Measurements from ENCODE around the gene RTN4. TPM values are rescaled to one million over a fixed set of nuclear protein-coding genes. Genes with fewer than 3 reads are reported as not detected.

Gene RTN4
- total and polyA plus RNA-seq, 2 of the 4 experiments (the other 2 are of a cell fraction) = 77.8 to 588 TPM

- H2AK5ac ChIP-seq (ENCODE audit: low read depth, low read length) = no peak overlapping the region
- TF ChIP-seq NFE2L2 (IDR thresholded peaks at IDR 0.05; ENCODE audit: low read depth, low read length) (no peak), RCOR1 (IDR thresholded peaks at IDR 0.05; ENCODE audit: insufficient replicate concordance, low read length) (no peak)
- H3K4me3 ChIP-seq (ENCODE audit: insufficient read depth, low read depth, low read length) = no peak overlapping the region
- no peaks in the 10 kb centered on the region for H4K20me1 ChIP-seq (ENCODE audit: insufficient read depth, low read length)
- H3K79me1 ChIP-seq (ENCODE audit: low read depth in 1 of 2, low read length in 2 of 2) = 0 out of 4 replicates have a peak, but pooled peaks cover 0 to 2% of the 10 kb centered on the region in 2 experiments
- POLR2A ChIA-PET (ENCODE audit: unreplicated experiment) = no interaction called here
- H4K91ac ChIP-seq (ENCODE audit: insufficient read depth, low read depth, low read length) = no peak overlapping the region
- dilution Hi-C loops (cut with HindIII; ENCODE audit: low sequenced_read_pairs, unreplicated experiment) = no loop called here
- H3K18ac ChIP-seq (ENCODE audit: low read depth, low read length) = no peak overlapping the region
- H2BK5ac ChIP-seq (ENCODE audit: low read depth, low read length, poor library complexity, severe bottlenecking) = no peak overlapping the region
- in situ Hi-C loops (cut with MboI; ENCODE audit: low sequenced_read_pairs) = no loop called here
- no peak overlapping the region for H3K23ac ChIP-seq (ENCODE audit: low read depth, low read length)
- CTCF ChIA-PET = no interaction called here
- no peak overlapping the region for H2AFZ ChIP-seq (replicated peaks; ENCODE audit: low read length, poor library complexity)
- peaks cover 2% of the 10 kb centered on the region; the same call in 1 of the 2 replicates for H3K9me3 ChIP-seq (ENCODE audit: control insufficient read depth, insufficient read depth, low read length)
- no peak overlapping the region for H3K14ac ChIP-seq (replicated peaks; ENCODE audit: low read depth, low read length)
- H4K8ac ChIP-seq (ENCODE audit: low read depth in 2 of 2, low read length in 2 of 2) = no peak overlapping the region
- DNase-seq = no peak
- ATAC-seq (ENCODE audit: low read depth) = no peak
- peaks cover 7% of the 10 kb centered on the region; the same call in 1 of the 2 replicates for H3K9me1 ChIP-seq (ENCODE audit: insufficient read depth, low read length)
- BruUV-seq (replicated peaks) = no TSS peak
- no peak overlapping the region for H3K9ac ChIP-seq (ENCODE audit: low read depth, low read length)
- peaks cover 12% of the 10 kb centered on the region for H3K4me1 ChIP-seq (ENCODE audit: control insufficient read depth, insufficient read depth, low read length)
- intact Hi-C loops (cut with micrococcal nuclease) = no loop called here
- no peak overlapping the region for H2BK20ac ChIP-seq (ENCODE audit: low read depth, low read length)
- no peak overlapping the region for H4K5ac ChIP-seq (ENCODE audit: low read depth, low read length)
- no peak overlapping the region for H3K56ac ChIP-seq (ENCODE audit: extremely low read depth, insufficient read depth, low read length)
- H3K36me3 ChIP-seq (ENCODE audit: control insufficient read depth, insufficient read depth, low read length) = no peaks in the 10 kb centered on the region
- WGBS, 2 experiments (ENCODE audit: extremely low coverage in 2 of 2, insufficient read length in 1 of 2) = 67% methylated on average over 4 of the region's 5 CpGs; no CpG with 5 or more reads in 1 of the 2 experiments
- H2BK15ac ChIP-seq (ENCODE audit: low read depth, low read length) = no peak overlapping the region
- no peak overlapping the region for H2BK120ac ChIP-seq (ENCODE audit: low read depth, low read length)
- no peak overlapping the region for H2AK9ac ChIP-seq (replicated peaks; ENCODE audit: low read depth, low read length, poor library complexity)
- H3K27ac ChIP-seq (ENCODE audit: insufficient read depth, low read length) = no peak overlapping the region
- no peak overlapping the region for H3K4me2 ChIP-seq (ENCODE audit: low read depth, low read length)
- no peak overlapping the region for H3K4ac ChIP-seq (ENCODE audit: low read depth, low read length)
- peaks cover 2% of the 10 kb centered on the region; the same call in 1 of the 2 replicates for H3K27me3 ChIP-seq (ENCODE audit: control insufficient read depth, insufficient read depth, low read length)
Measured at GRCh38 chr2:54942373-54942772, 107.9 kb downstream of the RTN4 start.
